Ishikawa (cell line): ENCODE measurements around the gene CIAO2B.

ENCODE experiments used
- CEBPB ChIP-seq: IDR thresholded peaks from 2 replicates; pipeline ENCODE4 v1.6.1; 2012
- CREB1 ChIP-seq: IDR thresholded peaks from 2 replicates; pipeline ENCODE4 v1.6.1; 2012; ENCODE audit warnings: low read depth
- EGR1 ChIP-seq: IDR thresholded peaks from 2 replicates; pipeline ENCODE4 v1.6.1; 2012
- EP300 ChIP-seq: IDR thresholded peaks from 2 replicates; pipeline ENCODE4 v1.6.1; 2012; ENCODE audit warnings: borderline replicate concordance
- FOXM1 ChIP-seq: IDR thresholded peaks from 2 replicates; pipeline ENCODE4 v1.6.1; 2012; ENCODE audit warnings: low read depth, borderline replicate concordance
- MAX ChIP-seq: IDR thresholded peaks from 2 replicates; pipeline ENCODE4 v1.6.1; 2012
- NFIC ChIP-seq: IDR thresholded peaks from 2 replicates; pipeline ENCODE4 v1.6.1; 2012
- RAD21 ChIP-seq: IDR thresholded peaks from 2 replicates; pipeline ENCODE4 v1.6.1; 2012; ENCODE audit warnings: low read depth
- REST ChIP-seq: IDR thresholded peaks from 2 replicates; pipeline ENCODE4 v1.6.1; 2012; ENCODE audit warnings: low read depth, mild to moderate bottlenecking
- TAF1 ChIP-seq: IDR thresholded peaks from 2 replicates; pipeline ENCODE4 v1.6.1; 2012; ENCODE audit warnings: low read depth, mild to moderate bottlenecking
- TCF12 ChIP-seq: IDR thresholded peaks from 2 replicates; pipeline ENCODE4 v1.6.1; 2012; ENCODE audit warnings: low read depth
- TEAD4 ChIP-seq: IDR thresholded peaks from 2 replicates; pipeline ENCODE4 v1.6.1; 2012
- USF1 ChIP-seq: IDR thresholded peaks from 2 replicates; pipeline ENCODE4 v1.6.1; 2012
- YY1 ChIP-seq: IDR thresholded peaks from 2 replicates; pipeline ENCODE4 v1.6.1; 2012; ENCODE audit warnings: low read depth
- ZBTB7A ChIP-seq: IDR thresholded peaks from 2 replicates; pipeline ENCODE4 v1.6.1; 2012; ENCODE audit warnings: low read depth

CIAO2B gene

GRCh38 chr16:66923247-66923731 lies 10.9 kb downstream of the CIAO2B start:
- TF ChIP-seq CEBPB = no peak
- TF ChIP-seq TEAD4 = no peak
- TF ChIP-seq NFIC = no peak
- TF ChIP-seq EGR1 = no peak
- no peak for TF ChIP-seq REST
- TF ChIP-seq ZBTB7A = no peak

GRCh38 chr16:66921729-66922450 lies 12.3 kb downstream of the CIAO2B start:
- TF ChIP-seq EGR1 = no peak
- TF ChIP-seq USF1 = no peak
- TF ChIP-seq CREB1 = no peak
- TF ChIP-seq EP300 = no peak
- no peak for TF ChIP-seq MAX
- TF ChIP-seq ZBTB7A = no peak
- no peak for TF ChIP-seq YY1
- no peak for TF ChIP-seq NFIC
- TF ChIP-seq RAD21 = no peak
- TF ChIP-seq TAF1 = no peak
- no peak for TF ChIP-seq TCF12
- no peak for TF ChIP-seq CEBPB
- TF ChIP-seq TEAD4 = no peak
- TF ChIP-seq REST = no peak
- TF ChIP-seq FOXM1 = no peak

GRCh38 chr16:66920924-66921680 lies 13.1 kb downstream of the CIAO2B start:
- TF ChIP-seq TEAD4 = no peak
- no peak for TF ChIP-seq TAF1
- no peak for TF ChIP-seq MAX
- TF ChIP-seq YY1 = no peak
- no peak for TF ChIP-seq REST
- no peak for TF ChIP-seq ZBTB7A
- no peak for TF ChIP-seq EP300
- TF ChIP-seq USF1 = no peak
- no peak for TF ChIP-seq CEBPB
- TF ChIP-seq NFIC = no peak
- no peak for TF ChIP-seq CREB1
- TF ChIP-seq EGR1 = no peak
- no peak for TF ChIP-seq RAD21
- TF ChIP-seq TCF12 = no peak
- no peak for TF ChIP-seq FOXM1

- TF ChIP-seq TCF12 (no peak), FOXM1 (no peak), TEAD4 (no peak), MAX (no peak)
Measured at GRCh38 chr16:66920299-66920590, 14.0 kb downstream of the CIAO2B start.
